ENCODE measurements around the gene PDXDC1.

Gene PDXDC1

GRCh38 chr16:15035163-15035729 is 60.4 kb downstream of the PDXDC1 start:
- in situ Hi-C loops (cut with HindIII; ENCODE audit: low sequenced_read_pairs), result no loop called here
- H3K4me3 ChIP-seq (ENCODE audit: low read depth, low read length), result no peak overlapping the region
- no peak for DNase-seq (ENCODE audit: low read depth)
- no peak for TF ChIP-seq CTCF (IDR thresholded peaks at IDR 0.05; ENCODE audit: low read depth, low read length, missing control alignments)

- in situ Hi-C loops (cut with HindIII; ENCODE audit: low sequenced_read_pairs), result no loop called here
- DNase-seq (ENCODE audit: low read depth), result no peak
- H3K4me3 ChIP-seq (ENCODE audit: low read depth, low read length), result no peak overlapping the region
- no peak for TF ChIP-seq CTCF (IDR thresholded peaks at IDR 0.05; ENCODE audit: low read depth, low read length, missing control alignments)
Measured at GRCh38 chr16:15037003-15037402, 62.2 kb downstream of the PDXDC1 start.

- no peak for DNase-seq (ENCODE audit: low read depth)
- H3K4me3 ChIP-seq (ENCODE audit: low read depth, low read length), result no peak overlapping the region
- in situ Hi-C loops (cut with HindIII; ENCODE audit: low sequenced_read_pairs), result no loop called here
- no peak for TF ChIP-seq CTCF (IDR thresholded peaks at IDR 0.05; ENCODE audit: low read depth, low read length, missing control alignments)
Measured at GRCh38 chr16:15037745-15038144, 62.9 kb downstream of the PDXDC1 start.

GRCh38 chr16:15038689-15039088 is 63.9 kb downstream of the PDXDC1 start:
- no peak for TF ChIP-seq CTCF (IDR thresholded peaks at IDR 0.05; ENCODE audit: low read depth, low read length, missing control alignments)
- in situ Hi-C loops (cut with HindIII; ENCODE audit: low sequenced_read_pairs), result no loop called here
- H3K4me3 ChIP-seq (ENCODE audit: low read depth, low read length), result no peak overlapping the region
- DNase-seq (ENCODE audit: low read depth), result no peak

GRCh38 chr16:15041271-15042004 is 66.6 kb downstream of the PDXDC1 start:
- no peak for DNase-seq (ENCODE audit: low read depth)
- no peak for TF ChIP-seq CTCF (IDR thresholded peaks at IDR 0.05; ENCODE audit: low read depth, low read length, missing control alignments)
- no peak overlapping the region for H3K4me3 ChIP-seq (ENCODE audit: low read depth, low read length)
- in situ Hi-C loops (cut with HindIII; ENCODE audit: low sequenced_read_pairs), result no loop called here

- DNase-seq (ENCODE audit: low read depth), result no peak
- TF ChIP-seq CTCF (IDR thresholded peaks at IDR 0.05; ENCODE audit: low read depth, low read length, missing control alignments), result no peak
- in situ Hi-C loops (cut with HindIII; ENCODE audit: low sequenced_read_pairs), result no loop called here
- no peak overlapping the region for H3K4me3 ChIP-seq (ENCODE audit: low read depth, low read length)
Measured at GRCh38 chr16:15043344-15043743, 68.5 kb downstream of the PDXDC1 start.

All from astrocyte of the cerebellum (primary cell).